ENCODE results near the gene IL17RC. TPM values are rescaled to one million over a fixed set of nuclear protein-coding genes. Genes with fewer than 3 reads are reported as not detected.

IL17RC gene
- total RNA-seq, 1 experiment from 2014 or later, result 11.9 TPM

DNA sequence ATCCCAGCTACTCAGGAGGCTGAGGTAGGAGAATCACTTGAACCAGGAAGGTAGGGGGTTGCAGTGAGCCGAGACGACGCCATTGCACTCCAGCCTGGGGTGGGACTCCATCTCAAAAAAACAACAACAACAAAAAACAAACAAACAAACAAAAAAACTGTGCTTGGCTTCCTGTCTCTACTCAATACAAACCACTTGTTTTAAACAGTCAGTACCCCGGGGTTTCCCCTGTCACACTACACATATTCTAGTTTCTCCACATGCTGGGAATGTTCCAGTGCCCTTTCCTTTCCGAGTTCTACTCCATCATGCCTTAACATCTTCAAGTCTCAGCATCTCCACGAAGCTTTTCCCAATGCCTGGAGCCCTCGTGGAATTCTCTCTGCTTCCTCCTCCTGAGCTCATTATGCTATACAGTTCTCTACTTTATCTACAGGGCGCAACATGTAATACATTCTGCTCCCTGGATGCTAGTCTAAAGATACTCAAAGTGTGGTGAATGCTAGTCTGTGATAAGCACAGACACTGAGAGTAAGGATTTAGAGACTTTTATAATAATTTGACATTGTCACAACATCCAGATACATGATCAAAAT, 61.9 kb downstream of the IL17RC start:
- no peak for DNase-seq (ENCODE audit: low read depth)

DNA sequence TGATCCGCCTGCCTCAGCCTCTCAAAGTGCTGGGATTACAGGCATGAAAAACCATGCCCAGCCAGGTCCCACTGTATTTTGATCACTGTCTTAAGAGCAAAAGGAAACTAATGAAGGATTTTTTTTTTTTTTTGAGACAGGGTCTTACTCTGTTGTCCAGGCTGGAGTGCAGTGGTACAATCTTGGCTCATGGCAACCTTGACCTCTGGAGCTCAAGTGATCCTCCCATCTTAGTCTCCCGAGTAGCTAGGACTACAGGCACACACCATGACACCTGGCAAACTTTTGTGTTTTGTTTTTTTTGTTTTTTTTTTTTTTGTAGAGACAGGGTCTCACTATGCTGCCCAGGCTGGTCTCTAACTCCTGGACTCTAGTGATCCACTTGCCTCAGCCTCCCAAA, 63.4 kb downstream of the IL17RC start:
- no peak for DNase-seq (ENCODE audit: low read depth)

Small RNAs within 50 kb of the gene (small RNA-seq; reads per million reads assigned to genes)
- gene RNU6-882P, result not detected

Other genes starting within 250 kb of the IL17RC start
- gene CPNE9, start 213.3 kb upstream of the IL17RC start, total RNA-seq (2014; rRNA removed; shearing (Covaris generic)), result not detected in 2 replicates
- gene BRPF1, start 185.4 kb upstream of the IL17RC start, total RNA-seq (2014; rRNA removed; shearing (Covaris generic)), result 19.9 and 22.9 TPM in 2 replicates
- 27.8 and 30.9 TPM in 2 replicates for gene OGG1, start 167.1 kb upstream of the IL17RC start, total RNA-seq (2014; rRNA removed; shearing (Covaris generic))
- 36.9 and 44.1 TPM in 2 replicates for gene CAMK1, start 147.2 kb upstream of the IL17RC start, total RNA-seq (2014; rRNA removed; shearing (Covaris generic))
- gene TADA3, start 124.6 kb upstream of the IL17RC start, total RNA-seq (2014; rRNA removed; shearing (Covaris generic)), result 91.5 and 104 TPM in 2 replicates
- gene ARPC4, start 124.0 kb upstream of the IL17RC start, total RNA-seq (2014; rRNA removed; shearing (Covaris generic)), result 295 and 306 TPM in 2 replicates
- 1.4 and 2.3 TPM in 2 replicates for gene TTLL3, start 106.8 kb upstream of the IL17RC start, total RNA-seq (2014; rRNA removed; shearing (Covaris generic))
- 36.5 and 46.0 TPM in 2 replicates for gene RPUSD3, start 73.1 kb upstream of the IL17RC start, total RNA-seq (2014; rRNA removed; shearing (Covaris generic))
- 0.14 TPM in 1 of 2 replicates, not detected in the other for gene CIDEC, start 36.8 kb upstream of the IL17RC start, total RNA-seq (2014; rRNA removed; shearing (Covaris generic))
- 34.1 and 45.6 TPM in 2 replicates for gene JAGN1, start 26.5 kb upstream of the IL17RC start, total RNA-seq (2014; rRNA removed; shearing (Covaris generic))
- gene IL17RE, start 14.2 kb upstream of the IL17RC start, total RNA-seq (2014; rRNA removed; shearing (Covaris generic)), result 0.66 TPM in 1 of 2 replicates, not detected in the other
- 0.27 and 1.6 TPM in 2 replicates for gene CRELD1, start 16.7 kb downstream of the IL17RC start, total RNA-seq (2014; rRNA removed; shearing (Covaris generic))
- 1.0 and 1.3 TPM in 2 replicates for gene PRRT3, start 35.3 kb downstream of the IL17RC start, total RNA-seq (2014; rRNA removed; shearing (Covaris generic))
- 41.2 and 73.5 TPM in 2 replicates for gene EMC3, start 69.7 kb downstream of the IL17RC start, total RNA-seq (2014; rRNA removed; shearing (Covaris generic))
- 31.1 and 33.2 TPM in 2 replicates for gene FANCD2, start 109.3 kb downstream of the IL17RC start, total RNA-seq (2014; rRNA removed; shearing (Covaris generic))
- not detected in 2 replicates for gene FANCD2OS, start 191.2 kb downstream of the IL17RC start, total RNA-seq (2014; rRNA removed; shearing (Covaris generic))
- gene BRK1, start 198.6 kb downstream of the IL17RC start, total RNA-seq (2014; rRNA removed; shearing (Covaris generic)), result 103 and 112 TPM in 2 replicates
- gene VHL, start 224.7 kb downstream of the IL17RC start, total RNA-seq (2014; rRNA removed; shearing (Covaris generic)), result 25.3 and 31.6 TPM in 2 replicates
- 7.5 and 9.1 TPM in 2 replicates for gene IRAK2, start 247.8 kb downstream of the IL17RC start, total RNA-seq (2014; rRNA removed; shearing (Covaris generic))

All from HT1080 (cell line).